Brain microvascular endothelial cell (primary cell): Measurements from ENCODE around the gene SLC47A2.

Source experiments
- DNase-seq: peaks from one replicate; pipeline ENCODE4 v3.0.0-alpha.2; 2020
- H3K27ac ChIP-seq: fragments of 250-450 bp; sonication (Bioruptor Pico); 2 replicates; pipeline ENCODE4 v1.5.1; 2020; ENCODE audit warnings: mild to moderate bottlenecking, moderate library complexity
- H3K27me3 ChIP-seq: fragments of 250-450 bp; sonication (Bioruptor Pico); replicated peaks from 2 replicates; pipeline ENCODE4 v1.5.1; 2020; ENCODE audit warnings: mild to moderate bottlenecking
- H3K36me3 ChIP-seq: fragments of 250-450 bp; sonication (Bioruptor Pico); replicated peaks from 2 replicates; pipeline ENCODE4 v1.5.1; 2020; ENCODE audit warnings: mild to moderate bottlenecking
- H3K4me3 ChIP-seq: 2 replicates; pipeline ENCODE4 v1.5.1; 2011; ENCODE audit warnings: low read depth, mild to moderate bottlenecking, control low read depth, low read length, moderate library complexity
- CTCF ChIP-seq: IDR thresholded peaks from 2 replicates; pipeline ENCODE4 v1.5.1; 2011; ENCODE audit warnings: low read depth, mild to moderate bottlenecking, moderate library complexity, low read length, control low read depth, inconsistent platforms; ENCODE audit errors: missing control alignments
- in situ Hi-C: cut with HindIII; loops from 2 replicates; pipeline ENCODE4 v1.10.0; 2017; ENCODE audit warnings: low sequenced_read_pairs, low pct_ligation_motif_present

SLC47A2 gene

GRCh38 chr17:19740933-19741332, 24.5 kb upstream of the SLC47A2 start:
- no peak for DNase-seq
- Histone ChIP-seq H3K4me3 (no peak overlapping the region), H3K27ac (no peak overlapping the region), H3K36me3 (no peaks in the 10 kb centered on the region), H3K27me3 (no peaks in the 10 kb centered on the region)
- in situ Hi-C loops: no loop called here
- TF ChIP-seq CTCF: no peak

- no peaks in the 10 kb centered on the region for H3K27me3 ChIP-seq
- no peak overlapping the region for H3K4me3 ChIP-seq
- no peak for DNase-seq
- H3K27ac ChIP-seq: no peak overlapping the region
- TF ChIP-seq CTCF: no peak
- no peaks in the 10 kb centered on the region for H3K36me3 ChIP-seq
- in situ Hi-C loops: no loop called here
Measured at GRCh38 chr17:19739241-19740201, 23.1 kb upstream of the SLC47A2 start.

GRCh38 chr17:19738757-19739156, 22.4 kb upstream of the SLC47A2 start:
- DNase-seq: no peak
- no peak for TF ChIP-seq CTCF
- no peaks in the 10 kb centered on the region for H3K36me3 ChIP-seq
- H3K27me3 ChIP-seq: no peaks in the 10 kb centered on the region
- in situ Hi-C loops: no loop called here
- H3K4me3 ChIP-seq: no peak overlapping the region
- H3K27ac ChIP-seq: no peak overlapping the region

- no peak for TF ChIP-seq CTCF
- DNase-seq: no peak
- in situ Hi-C loops: no loop called here
Measured at GRCh38 chr17:19738073-19738449, 21.7 kb upstream of the SLC47A2 start.

GRCh38 chr17:19737305-19738072, 21.1 kb upstream of the SLC47A2 start:
- no peak for DNase-seq
- TF ChIP-seq CTCF: no peak
- no peaks in the 10 kb centered on the region for H3K27me3 ChIP-seq
- no peak overlapping the region for H3K4me3 ChIP-seq
- H3K27ac ChIP-seq: no peak overlapping the region
- in situ Hi-C loops: no loop called here
- no peaks in the 10 kb centered on the region for H3K36me3 ChIP-seq

More at GRCh38 chr17:19738073-19738449, 21.7 kb upstream of the SLC47A2 start:
- no peaks in the 10 kb centered on the region for H3K36me3 ChIP-seq
- H3K27ac ChIP-seq: no peak overlapping the region
- no peaks in the 10 kb centered on the region for H3K27me3 ChIP-seq
- H3K4me3 ChIP-seq: no peak overlapping the region
